NOMO-1 treated with DMSO at 0.1 percent for 48 hours (cell line): ENCODE data around the gene CC2D2B.
"Not testable (repeated sequence)": the region's sequence is repeated elsewhere in the genome, so short reads cannot be mapped to it uniquely, and the experiment has no call there.

Source experiments
- DNase-seq: peaks from one replicate; lab custom pipeline; 2025; ENCODE audit not compliant: unreplicated experiment; lab: John Stamatoyannopoulos, UW

CC2D2B gene

GRCh38 chr10:96017191-96017687, 109.5 kb downstream of the CC2D2B start:
- DNase-seq = peak; percentile 51

- DNase-seq = no peak
These were observed 113.6 kb downstream of the CC2D2B start for GRCh38 chr10:96021332-96021731.

- no peak for DNase-seq
These were observed 115.0 kb downstream of the CC2D2B start for GRCh38 chr10:96022739-96023138.

- DNase-seq = no peak
These were observed 115.4 kb downstream of the CC2D2B start for GRCh38 chr10:96023168-96023567.

- DNase-seq = no peak
These were observed 117.8 kb downstream of the CC2D2B start for GRCh38 chr10:96025566-96025965.

- DNase-seq = no peak
These were observed 126.8 kb downstream of the CC2D2B start for GRCh38 chr10:96034625-96035024.

GRCh38 chr10:96038476-96039387, 131.0 kb downstream of the CC2D2B start:
- no peak for DNase-seq

- no peak for DNase-seq
These were observed 133.4 kb downstream of the CC2D2B start for GRCh38 chr10:96041146-96041545.

GRCh38 chr10:96043033-96043892, 135.5 kb downstream of the CC2D2B start, which contains the start of gene CCNJ:
CCNJ (plus strand) TSS chr10:96043583; CDS start chr10:96044394, 811 bp downstream.
- peak; percentile 72 for DNase-seq

GRCh38 chr10:96043893-96044715, 136.3 kb downstream of the CC2D2B start:
- DNase-seq = peak; percentile 38

- DNase-seq = peak; percentile 80
These were observed 137.0 kb downstream of the CC2D2B start for GRCh38 chr10:96044736-96045135.

GRCh38 chr10:96046546-96046945, 138.8 kb downstream of the CC2D2B start:
- no peak for DNase-seq

- DNase-seq = no peak
These were observed 139.4 kb downstream of the CC2D2B start for GRCh38 chr10:96047004-96047649.

- DNase-seq = not testable (repeated sequence)
These were observed 140.2 kb downstream of the CC2D2B start for GRCh38 chr10:96047925-96048324.

- no peak for DNase-seq
These were observed 141.6 kb downstream of the CC2D2B start for GRCh38 chr10:96049340-96049739.

GRCh38 chr10:96053985-96054384, 146.2 kb downstream of the CC2D2B start:
- DNase-seq = no peak

- DNase-seq = no peak
These were observed 149.0 kb downstream of the CC2D2B start for GRCh38 chr10:96056787-96057186.

GRCh38 chr10:96061232-96061631, 153.5 kb downstream of the CC2D2B start:
- no peak for DNase-seq

GRCh38 chr10:96072674-96073073, 164.9 kb downstream of the CC2D2B start:
- DNase-seq = no peak

- DNase-seq = no peak
These were observed 165.9 kb downstream of the CC2D2B start for GRCh38 chr10:96073722-96074121.
